HepG2 (cell line): ENCODE data around the gene NLRC5. TPM values are rescaled to one million over a fixed set of nuclear protein-coding genes. Genes with fewer than 3 reads are reported as not detected.

ENCODE experiments used
- ARHGAP35 ChIP-seq: sonication (generic); formaldehyde crosslinking; IDR thresholded peaks from 2 replicates; pipeline ENCODE4 v1.9.0; 2022; ENCODE audit warnings: mild to moderate bottlenecking, inconsistent platforms, moderate library complexity, missing genetic modification reagents, borderline replicate concordance
- HMGA1 ChIP-seq: sonication (generic); formaldehyde crosslinking; conservative IDR thresholded peaks from 2 replicates; pipeline ENCODE4 v1.4.0; 2020; ENCODE audit warnings: missing genetic modification reagents
- HOMEZ ChIP-seq: IDR thresholded peaks from 2 replicates; pipeline ENCODE4 v1.6.1; 2016; ENCODE audit warnings: low read depth
- KMT2B ChIP-seq: IDR thresholded peaks from 2 replicates; pipeline ENCODE4 v1.6.1; 2016; ENCODE audit warnings: missing genetic modification reagents, missing compliant biosample characterization
- MED1 ChIP-seq: sonication (generic); formaldehyde crosslinking; IDR thresholded peaks from 2 replicates; pipeline ENCODE4 v1.4.0; 2020; ENCODE audit warnings: missing genetic modification reagents
- NFE2L1 ChIP-seq: sonication (generic); formaldehyde crosslinking; IDR thresholded peaks from 2 replicates; pipeline ENCODE4 v1.4.0; 2020; ENCODE audit warnings: missing genetic modification reagents, mild to moderate bottlenecking, borderline replicate concordance
- RBM22 ChIP-seq: fragments of 200-400 bp; formaldehyde crosslinking; optimal IDR thresholded peaks from 2 replicates; pipeline ENCODE3; 2017; ENCODE audit warnings: mild to moderate bottlenecking, low read length, moderate library complexity
- RFX3 ChIP-seq: IDR thresholded peaks from 2 replicates; pipeline ENCODE4 v1.6.1; 2016; ENCODE audit warnings: missing biosample characterization, missing genetic modification reagents
- SOX6 ChIP-seq, 2 experiments: fragments of 450-650 bp in 1 of 2; sonication (generic) in 1 of 2; formaldehyde crosslinking in 1 of 2; IDR thresholded peaks; 2 replicates each; pipeline versions ENCODE4 v1.4.0 to v1.6.1; 2017 to 2020; ENCODE audit warnings: antibody characterized with exemption in 1 of 2, mild to moderate bottlenecking in 1 of 2, missing genetic modification reagents in 1 of 2
- SP140L ChIP-seq: sonication (generic); formaldehyde crosslinking; IDR thresholded peaks from 2 replicates; pipeline ENCODE4 v1.4.0; 2020; ENCODE audit warnings: missing genetic modification reagents, borderline replicate concordance
- THAP9 ChIP-seq: sonication (generic); formaldehyde crosslinking; IDR thresholded peaks from 2 replicates; pipeline ENCODE4; 2020; ENCODE audit warnings: missing genetic modification reagents, mild to moderate bottlenecking, borderline replicate concordance
- ZFX ChIP-seq: sonication (generic); formaldehyde crosslinking; IDR thresholded peaks from 2 replicates; pipeline ENCODE4 v1.4.0; 2020; ENCODE audit warnings: mild to moderate bottlenecking, low read depth, missing genetic modification reagents, moderate library complexity
- ZKSCAN1 ChIP-seq: fragments of 150-350 bp; IDR thresholded peaks from 2 replicates; pipeline ENCODE4 v1.6.1; 2014; ENCODE audit warnings: low read length
- ZNF552 ChIP-seq: sonication (generic); formaldehyde crosslinking; IDR thresholded peaks from 2 replicates; pipeline ENCODE4 v1.9.0; 2022; ENCODE audit warnings: missing genetic modification reagents, mild to moderate bottlenecking, borderline replicate concordance
- ZNF564 ChIP-seq: sonication (generic); formaldehyde crosslinking; IDR thresholded peaks from 2 replicates; pipeline ENCODE4 v1.8.1; 2023; ENCODE audit warnings: mild to moderate bottlenecking, missing genetic modification reagents
- ZNF598 ChIP-seq: sonication (generic); formaldehyde crosslinking; IDR thresholded peaks from 2 replicates; pipeline ENCODE4 v1.5.1; 2020; ENCODE audit warnings: mild to moderate bottlenecking, missing genetic modification reagents, borderline replicate concordance
- ZNF678 ChIP-seq: sonication (generic); formaldehyde crosslinking; IDR thresholded peaks from 2 replicates; pipeline ENCODE4 v1.4.0; 2020; ENCODE audit warnings: mild to moderate bottlenecking, missing genetic modification reagents
- polyA plus RNA-seq, 8 experiments: library from polyadenylated mRNA; depleted of rRNA in 3 of 8; stranded (reverse) in 7 of 8; unstranded in 1 of 8; fragments of >200 nt; fragmentation: Illumina TruSeq in 4 of 8; extraction: Trizol in 4 of 8; gene quantifications; 2 replicates each; pipeline versions ENCODE4 v1.2.1 to v1.2.3, GENCODE V29; 2011 to 2016; ENCODE audit warnings: low read depth in 4 of 8, missing spikeins in 1 of 8, mixed read lengths in 1 of 8; ENCODE audit not compliant: insufficient read depth in 1 of 8
- total RNA-seq, 5 experiments: library from RNA; depleted of rRNA; stranded (reverse); fragments of >200 nt; fragmentation: Illumina TruSeq; extraction: Trizol; gene quantifications; 2 replicates each; pipeline ENCODE4 v1.2.3, GENCODE V29; 2016; ENCODE audit warnings: low read depth in 1 of 5
- TF ChIP-seq, protein P1 (sequence below): sonication (generic); formaldehyde crosslinking; IDR thresholded peaks from 2 replicates; pipeline ENCODE4 v1.8.1; 2022; ENCODE audit warnings: low read depth, mild to moderate bottlenecking, missing genetic modification reagents
- TF ChIP-seq, protein P2 (sequence below): sonication (generic); formaldehyde crosslinking; IDR thresholded peaks from 2 replicates; pipeline ENCODE4 v1.5.0; 2020; ENCODE audit warnings: missing genetic modification reagents, mild to moderate bottlenecking, borderline replicate concordance

NLRC5 gene
- total and polyA plus RNA-seq, 2 of the 13 experiments (the other 11 are each of a cell fraction or from before 2014, with no cell fraction given) = 6.3 to 12.7 TPM

- TF ChIP-seq RFX3 (CRISPR knock-in tag) (no peak), SP140L (CRISPR knock-in tag) (no peak), SOX6 (IDR thresholded peaks at IDR 0.05) (no peak), SOX6 (CRISPR knock-in tag; IDR thresholded peaks at IDR 0.05) (peak; percentile 56), RBM22 (no peak), THAP9 (CRISPR knock-in tag) (peak; percentile 66; the same call in 1 of the 2 replicates), MED1 (CRISPR knock-in tag) (peak; percentile 48), ZNF678 (no peak), ZNF598 (CRISPR knock-in tag) (0 out of 2 replicates have a peak, but pooled peaks have one; percentile 62), ARHGAP35 (CRISPR knock-in tag) (no peak; the same call in 1 of the 2 replicates), HOMEZ (CRISPR knock-in tag) (no peak), KMT2B (CRISPR knock-in tag) (peak; percentile 95), ZKSCAN1 (no peak), ZNF564 (CRISPR knock-in tag) (peak; percentile 87), ZNF552 (CRISPR knock-in tag) (peak; percentile 65; the same call in 1 of the 2 replicates), NFE2L1 (CRISPR knock-in tag) (no peak), ZFX (CRISPR knock-in tag) (no peak; the same call in 1 of the 2 replicates), HMGA1 (CRISPR knock-in tag) (no peak)
- TF ChIP-seq, protein P1, sequence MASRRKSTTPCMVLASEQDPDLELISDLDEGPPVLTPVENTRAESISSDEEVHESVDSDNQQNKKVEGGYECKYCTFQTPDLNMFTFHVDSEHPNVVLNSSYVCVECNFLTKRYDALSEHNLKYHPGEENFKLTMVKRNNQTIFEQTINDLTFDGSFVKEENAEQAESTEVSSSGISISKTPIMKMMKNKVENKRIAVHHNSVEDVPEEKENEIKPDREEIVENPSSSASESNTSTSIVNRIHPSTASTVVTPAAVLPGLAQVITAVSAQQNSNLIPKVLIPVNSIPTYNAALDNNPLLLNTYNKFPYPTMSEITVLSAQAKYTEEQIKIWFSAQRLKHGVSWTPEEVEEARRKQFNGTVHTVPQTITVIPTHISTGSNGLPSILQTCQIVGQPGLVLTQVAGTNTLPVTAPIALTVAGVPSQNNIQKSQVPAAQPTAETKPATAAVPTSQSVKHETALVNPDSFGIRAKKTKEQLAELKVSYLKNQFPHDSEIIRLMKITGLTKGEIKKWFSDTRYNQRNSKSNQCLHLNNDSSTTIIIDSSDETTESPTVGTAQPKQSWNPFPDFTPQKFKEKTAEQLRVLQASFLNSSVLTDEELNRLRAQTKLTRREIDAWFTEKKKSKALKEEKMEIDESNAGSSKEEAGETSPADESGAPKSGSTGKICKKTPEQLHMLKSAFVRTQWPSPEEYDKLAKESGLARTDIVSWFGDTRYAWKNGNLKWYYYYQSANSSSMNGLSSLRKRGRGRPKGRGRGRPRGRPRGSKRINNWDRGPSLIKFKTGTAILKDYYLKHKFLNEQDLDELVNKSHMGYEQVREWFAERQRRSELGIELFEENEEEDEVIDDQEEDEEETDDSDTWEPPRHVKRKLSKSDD = no peak
- TF ChIP-seq, protein P2, sequence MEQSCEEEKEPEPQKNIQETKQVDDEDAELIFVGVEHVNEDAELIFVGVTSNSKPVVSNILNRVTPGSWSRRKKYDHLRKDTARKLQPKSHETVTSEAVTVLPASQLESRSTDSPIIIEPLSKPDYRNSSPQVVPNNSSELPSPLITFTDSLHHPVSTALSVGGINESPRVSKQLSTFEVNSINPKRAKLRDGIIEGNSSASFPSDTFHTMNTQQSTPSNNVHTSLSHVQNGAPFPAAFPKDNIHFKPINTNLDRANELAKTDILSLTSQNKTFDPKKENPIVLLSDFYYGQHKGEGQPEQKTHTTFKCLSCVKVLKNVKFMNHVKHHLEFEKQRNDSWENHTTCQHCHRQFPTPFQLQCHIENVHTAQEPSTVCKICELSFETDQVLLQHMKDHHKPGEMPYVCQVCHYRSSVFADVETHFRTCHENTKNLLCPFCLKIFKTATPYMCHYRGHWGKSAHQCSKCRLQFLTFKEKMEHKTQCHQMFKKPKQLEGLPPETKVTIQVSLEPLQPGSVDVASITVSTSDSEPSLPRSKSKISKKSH (CRISPR knock-in tag) = peak; percentile 92
Observed at GRCh38 chr16:56988948-56989945, at the start of gene NLRC5 (continued).
